Measurements from ENCODE around the gene CHIT1. TPM values are rescaled to one million over a fixed set of nuclear protein-coding genes. Genes with fewer than 3 reads are reported as not detected.

CHIT1 gene
- total and polyA plus RNA-seq, 4 donors, result 0.56 to 16.4 (median 1.7) TPM

DNA sequence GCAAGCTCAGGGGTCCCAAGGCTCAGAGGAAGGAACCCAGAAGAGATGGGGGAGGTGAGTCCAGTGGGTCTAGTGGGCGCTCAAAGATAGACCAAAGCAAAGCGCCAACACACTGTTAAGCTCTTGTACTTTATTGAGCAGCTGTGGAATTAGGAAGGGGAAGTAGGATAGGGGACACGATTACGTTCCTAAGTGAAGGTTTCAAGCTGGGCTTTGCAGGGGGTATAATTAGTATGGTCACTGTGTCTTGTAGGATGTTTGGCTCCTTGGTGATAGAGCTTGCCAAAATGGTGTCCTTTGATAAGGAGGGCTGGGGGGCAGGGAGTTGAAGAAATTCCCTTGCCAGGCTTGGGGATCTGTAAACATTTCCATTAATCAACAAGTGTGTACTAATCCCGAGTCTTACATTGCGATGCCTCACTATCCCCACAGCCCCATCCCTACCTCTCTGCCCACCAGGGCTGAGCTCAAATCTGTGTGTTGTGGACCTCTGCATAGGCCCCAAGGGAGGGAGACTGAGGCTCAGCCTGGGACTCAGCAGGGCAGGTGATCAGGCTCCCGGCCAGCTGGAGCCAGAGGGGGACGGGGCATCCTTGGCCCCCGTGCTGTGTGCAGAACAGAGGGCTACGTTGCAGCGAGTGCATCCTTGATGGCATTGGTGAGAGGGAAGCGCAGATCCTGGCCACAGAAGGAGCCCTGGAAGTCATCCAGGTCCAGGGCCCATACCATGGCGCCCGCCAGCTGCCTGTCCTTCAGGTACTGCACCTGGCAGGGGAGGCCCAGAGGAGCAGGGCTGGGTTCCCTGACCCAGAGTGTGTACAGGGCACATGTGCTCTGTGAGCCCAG lies 50.4 kb downstream of the CHIT1 start:
- ATAC-seq (ENCODE audit: low FRiP score) (no peak), DNase-seq (peak in 1 of 2 donors; percentile 68)
- no peak overlapping the region for H3K4me3 ChIP-seq (ENCODE audit: low read length in 2 of 2)
- no peak overlapping the region for H3K27ac ChIP-seq (ENCODE audit: low read depth in 1 of 2, low read length in 2 of 2)
- 95% methylated on average over 14 of the region's 14 CpGs for WGBS, 2 donors
- intact Hi-C loops (cut with DNase I), result no loop called here
- H3K9me3 ChIP-seq (ENCODE audit: control insufficient read depth, low read length), result no peaks in the 10 kb centered on the region
- no peaks in the 10 kb centered on the region for H3K27me3 ChIP-seq (ENCODE audit: control insufficient read depth in 1 of 2, insufficient read depth in 2 of 2, low read length in 1 of 2)
- no peaks in the 10 kb centered on the region for H3K4me1 ChIP-seq (ENCODE audit: control insufficient read depth in 1 of 2, insufficient read depth in 2 of 2, low read length in 2 of 2)
- H3K36me3 ChIP-seq (ENCODE audit: control insufficient read depth in 1 of 2, insufficient read depth in 2 of 2, low read length in 1 of 2), result no peaks in the 10 kb centered on the region

DNA sequence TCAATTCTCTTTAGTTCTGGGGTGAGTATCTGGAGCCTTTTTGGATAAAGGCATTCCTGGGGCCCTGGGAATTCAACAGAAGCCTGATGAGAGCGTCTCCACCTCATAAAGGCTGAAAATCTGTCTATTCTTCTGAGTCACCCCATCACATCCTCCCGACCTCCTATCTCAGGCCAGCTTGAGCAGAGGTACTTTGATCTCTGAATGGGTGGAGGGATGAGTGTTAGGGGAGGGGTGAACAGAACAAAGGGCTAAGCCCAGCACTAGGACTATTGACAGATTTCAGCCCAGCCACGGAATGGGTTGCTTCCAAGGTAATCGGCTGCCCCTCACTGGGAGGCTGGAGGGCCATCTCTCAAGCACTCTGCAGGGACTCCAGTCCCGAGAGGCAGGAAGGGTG lies 51.4 kb downstream of the CHIT1 start:
- H3K27ac ChIP-seq (ENCODE audit: low read depth in 1 of 2, low read length in 2 of 2), result no peak overlapping the region
- H3K27me3 ChIP-seq (ENCODE audit: control insufficient read depth in 1 of 2, insufficient read depth in 2 of 2, low read length in 1 of 2), result no peaks in the 10 kb centered on the region
- H3K4me3 ChIP-seq (ENCODE audit: low read length in 2 of 2), result no peak overlapping the region
- intact Hi-C loops (cut with DNase I), result no loop called here
- no peak for ATAC-seq (ENCODE audit: low FRiP score)
- no peaks in the 10 kb centered on the region for H3K9me3 ChIP-seq (ENCODE audit: control insufficient read depth, low read length)
- no peaks in the 10 kb centered on the region for H3K36me3 ChIP-seq (ENCODE audit: control insufficient read depth in 1 of 2, insufficient read depth in 2 of 2, low read length in 1 of 2)
- peak in 1 of 2 donors; percentile 36 for DNase-seq
- WGBS, 2 donors, result 82 to 86% methylated on average over 5 of the region's 5 CpGs
- no peaks in the 10 kb centered on the region for H3K4me1 ChIP-seq (ENCODE audit: control insufficient read depth in 1 of 2, insufficient read depth in 2 of 2, low read length in 2 of 2)

DNA sequence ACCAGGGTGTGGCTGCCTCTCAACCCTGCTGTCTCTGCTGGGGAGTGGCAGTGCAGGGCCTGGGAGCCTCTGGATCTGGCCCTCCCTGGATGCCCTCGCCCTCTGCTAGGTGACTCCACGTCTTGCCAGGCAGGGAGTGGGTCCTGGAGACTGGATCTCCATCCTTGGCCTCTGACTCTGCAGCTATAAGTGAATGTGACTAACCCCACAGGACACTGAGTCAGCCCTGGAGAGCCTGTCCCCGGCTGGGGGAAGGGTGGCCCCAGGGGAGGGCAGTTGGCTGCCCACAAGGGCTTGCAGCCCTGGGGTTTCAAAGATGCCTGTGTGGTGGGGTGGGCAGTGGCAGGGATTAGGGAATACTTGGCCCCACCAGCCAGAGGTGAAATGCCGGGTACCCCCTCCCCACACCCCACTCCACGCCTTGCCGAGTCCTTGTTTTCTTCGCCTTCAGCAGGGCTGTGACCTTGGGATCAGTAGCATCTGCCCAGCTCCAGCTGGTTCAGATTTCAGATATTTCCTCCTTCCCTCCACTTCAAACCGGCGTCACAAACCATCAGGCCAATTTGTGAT lies 51.9 kb downstream of the CHIT1 start:
- no peak for ATAC-seq (ENCODE audit: low FRiP score)
- peak in 1 of 2 donors; percentile 79 for DNase-seq

DNA sequence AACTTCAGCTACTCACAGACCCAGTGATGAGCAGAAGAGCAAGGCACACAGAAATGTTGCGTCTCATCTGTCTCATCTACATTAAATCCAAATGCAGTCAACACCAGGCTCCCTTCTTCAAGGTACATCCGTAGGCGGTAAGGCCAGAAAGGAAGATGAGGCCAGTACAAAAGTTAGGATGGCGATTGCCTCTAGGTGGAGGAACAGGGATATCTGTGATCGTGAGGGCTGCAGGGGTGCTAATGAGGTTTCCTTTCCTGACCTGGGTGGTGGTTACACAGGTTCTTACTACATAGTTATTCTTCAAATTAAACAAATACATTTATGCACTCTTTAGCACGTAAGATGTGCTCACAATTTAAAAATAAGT lies 52.5 kb downstream of the CHIT1 start:
- 94% methylated on average over 6 of the region's 6 CpGs for WGBS, 2 donors
- intact Hi-C loops (cut with DNase I), result no loop called here
- no peak overlapping the region for H3K4me3 ChIP-seq (ENCODE audit: low read length in 2 of 2)

More for the DNA sequence above, 51.9 kb downstream of the CHIT1 start:
- Histone ChIP-seq H3K36me3 (ENCODE audit: control insufficient read depth in 1 of 2, insufficient read depth in 2 of 2, low read length in 1 of 2) (no peaks in the 10 kb centered on the region), H3K4me3 (ENCODE audit: low read length in 2 of 2) (no peak overlapping the region), H3K4me1 (ENCODE audit: control insufficient read depth in 1 of 2, insufficient read depth in 2 of 2, low read length in 2 of 2) (no peaks in the 10 kb centered on the region), H3K27me3 (ENCODE audit: control insufficient read depth in 1 of 2, insufficient read depth in 2 of 2, low read length in 1 of 2) (no peaks in the 10 kb centered on the region), H3K9me3 (ENCODE audit: control insufficient read depth, low read length) (no peaks in the 10 kb centered on the region), H3K27ac (ENCODE audit: low read depth in 1 of 2, low read length in 2 of 2) (no peak overlapping the region)
- intact Hi-C loops (cut with DNase I), result no loop called here
- 59% methylated on average over 9 of the region's 9 CpGs for WGBS, 2 donors

DNA sequence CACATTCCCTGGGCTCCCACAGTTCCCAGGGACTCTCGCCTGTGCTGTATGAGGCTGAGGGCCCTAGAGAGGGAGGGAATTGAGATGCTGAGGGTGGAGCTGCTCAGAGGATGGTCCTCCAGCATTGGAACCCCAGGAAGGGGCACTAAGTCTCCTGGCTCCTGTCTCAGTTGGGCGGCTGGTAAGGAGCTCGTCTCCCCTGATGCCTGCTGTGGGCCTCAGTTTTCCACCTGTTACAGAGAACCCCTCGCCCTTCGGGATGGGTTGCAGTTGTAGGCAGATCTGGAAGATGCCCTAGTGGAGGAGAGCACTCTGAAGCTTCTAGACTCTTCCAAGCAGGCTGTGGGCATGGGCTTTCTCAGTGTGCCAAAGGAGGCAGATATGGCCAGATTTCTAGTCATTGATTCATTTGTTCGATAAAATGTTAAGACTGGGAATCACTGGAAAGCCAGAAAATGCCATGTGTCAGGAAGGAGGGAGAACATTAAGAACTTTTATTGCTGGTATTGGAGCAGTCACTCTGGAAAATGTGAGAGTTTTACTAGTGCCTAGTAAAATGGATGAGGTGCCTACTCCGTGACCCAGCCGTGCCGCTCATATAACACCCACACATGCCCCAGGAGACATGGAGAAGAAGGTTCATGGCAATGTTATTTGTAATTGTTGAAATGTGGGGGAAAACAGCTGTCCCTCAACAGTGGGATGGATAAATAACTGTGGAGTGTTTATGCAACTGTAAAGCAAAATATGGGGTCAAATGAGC lies 53.0 kb downstream of the CHIT1 start:
- Histone ChIP-seq H3K9me3 (ENCODE audit: control insufficient read depth, low read length) (no peaks in the 10 kb centered on the region), H3K27me3 (ENCODE audit: control insufficient read depth in 1 of 2, insufficient read depth in 2 of 2, low read length in 1 of 2) (no peaks in the 10 kb centered on the region), H3K4me3 (ENCODE audit: low read length in 2 of 2) (no peak overlapping the region), H3K4me1 (ENCODE audit: control insufficient read depth in 1 of 2, insufficient read depth in 2 of 2, low read length in 2 of 2) (no peaks in the 10 kb centered on the region), H3K36me3 (ENCODE audit: control insufficient read depth in 1 of 2, insufficient read depth in 2 of 2, low read length in 1 of 2) (no peaks in the 10 kb centered on the region), H3K27ac (ENCODE audit: low read depth in 1 of 2, low read length in 2 of 2) (no peak overlapping the region)
- ATAC-seq (ENCODE audit: low FRiP score) (no peak), DNase-seq (peak in 1 of 2 donors; percentile 63)
- intact Hi-C loops (cut with DNase I), result no loop called here
- WGBS, 2 donors, result 87 to 95% methylated on average over 9 of the region's 9 CpGs

More for the DNA sequence above, 52.5 kb downstream of the CHIT1 start:
- no peak overlapping the region for H3K27ac ChIP-seq (ENCODE audit: low read depth in 1 of 2, low read length in 2 of 2)
- H3K27me3 ChIP-seq (ENCODE audit: control insufficient read depth in 1 of 2, insufficient read depth in 2 of 2, low read length in 1 of 2), result no peaks in the 10 kb centered on the region
- DNase-seq (no peak), ATAC-seq (ENCODE audit: low FRiP score) (no peak)
- H3K36me3 ChIP-seq (ENCODE audit: control insufficient read depth in 1 of 2, insufficient read depth in 2 of 2, low read length in 1 of 2), result no peaks in the 10 kb centered on the region
- no peaks in the 10 kb centered on the region for H3K4me1 ChIP-seq (ENCODE audit: control insufficient read depth in 1 of 2, insufficient read depth in 2 of 2, low read length in 2 of 2)
- H3K9me3 ChIP-seq (ENCODE audit: control insufficient read depth, low read length), result no peaks in the 10 kb centered on the region

DNA sequence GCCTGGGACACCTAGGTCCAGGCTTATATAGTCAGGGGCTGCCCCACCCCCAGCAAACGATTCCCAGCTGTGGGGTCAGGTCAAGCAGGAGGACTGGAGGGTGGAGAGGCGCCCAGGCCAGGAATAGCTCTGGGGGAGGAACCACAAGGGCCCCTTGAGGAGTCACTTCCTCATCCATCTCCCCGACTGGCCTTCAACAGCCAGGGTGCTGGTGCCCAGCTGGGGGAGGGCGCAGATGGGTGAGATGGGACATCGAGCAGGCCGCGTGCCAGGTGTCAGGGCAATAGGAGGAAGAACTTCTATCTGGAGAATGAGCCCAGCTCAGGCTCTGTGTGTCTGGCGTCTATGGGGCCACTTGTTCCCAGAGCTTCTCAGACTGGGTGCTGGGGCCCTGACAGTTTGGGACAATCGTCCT lies 53.6 kb downstream of the CHIT1 start:
- DNase-seq, result peak; percentile 72 to 74
- intact Hi-C loops (cut with DNase I), result no loop called here
- H3K27me3 ChIP-seq (ENCODE audit: control insufficient read depth in 1 of 2, insufficient read depth in 2 of 2, low read length in 1 of 2), result no peaks in the 10 kb centered on the region
- no peak overlapping the region for H3K27ac ChIP-seq (ENCODE audit: low read depth in 1 of 2, low read length in 2 of 2)
- H3K4me3 ChIP-seq (ENCODE audit: low read length in 2 of 2), result no peak overlapping the region
- WGBS, 2 donors, result 82 to 84% methylated on average over 9 of the region's 9 CpGs
- no peaks in the 10 kb centered on the region for H3K9me3 ChIP-seq (ENCODE audit: control insufficient read depth, low read length)
- H3K4me1 ChIP-seq (ENCODE audit: control insufficient read depth in 1 of 2, insufficient read depth in 2 of 2, low read length in 2 of 2), result no peaks in the 10 kb centered on the region
- H3K36me3 ChIP-seq (ENCODE audit: control insufficient read depth in 1 of 2, insufficient read depth in 2 of 2, low read length in 1 of 2), result no peaks in the 10 kb centered on the region
- peak; percentile 23 for ATAC-seq (ENCODE audit: low FRiP score)

DNA sequence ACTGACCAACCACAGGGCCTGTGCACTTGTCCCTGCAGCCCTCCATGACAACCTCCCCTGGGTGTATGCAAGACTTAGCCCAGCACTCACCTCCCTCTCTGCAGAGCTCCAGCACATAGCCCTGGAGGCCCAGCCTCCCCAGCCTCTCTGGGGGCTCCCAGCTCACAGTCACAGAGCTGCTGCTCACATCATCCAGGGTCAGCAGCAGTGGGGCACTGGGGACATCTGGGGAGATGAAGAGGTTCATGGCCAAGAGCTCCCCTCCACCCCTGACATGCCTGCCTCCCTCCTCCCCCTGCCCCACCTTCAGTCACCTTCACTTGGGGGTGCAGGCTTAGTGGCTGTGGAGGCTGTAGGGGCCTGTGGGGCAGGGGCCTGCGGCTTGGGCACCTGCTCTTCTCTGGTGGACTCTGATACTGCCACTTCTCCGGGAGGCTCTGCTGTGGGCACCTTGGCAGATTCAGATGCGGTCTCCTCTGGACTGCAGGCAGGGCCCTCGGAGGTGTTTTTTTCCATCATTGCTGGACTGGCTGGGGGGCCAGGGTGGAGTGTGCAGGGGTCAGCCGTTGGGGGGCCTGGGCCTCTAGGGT lies 54.1 kb downstream of the CHIT1 start, which contains the start of gene MYBPH:
Gene MYBPH, minus strand, starts transcription at position 590 of the 590 bp plus-strand sequence. Its CDS starts 71 bp downstream, at position 519.
- WGBS, 2 donors, result 79 to 81% methylated on average over 5 of the region's 5 CpGs
- intact Hi-C loops (cut with DNase I), result no loop called here
- no peaks in the 10 kb centered on the region for H3K4me1 ChIP-seq (ENCODE audit: control insufficient read depth in 1 of 2, insufficient read depth in 2 of 2, low read length in 2 of 2)
- DNase-seq (peak in 1 of 2 donors; percentile 52), ATAC-seq (ENCODE audit: low FRiP score) (no peak)
- no peaks in the 10 kb centered on the region for H3K9me3 ChIP-seq (ENCODE audit: control insufficient read depth, low read length)
- no peaks in the 10 kb centered on the region for H3K36me3 ChIP-seq (ENCODE audit: control insufficient read depth in 1 of 2, insufficient read depth in 2 of 2, low read length in 1 of 2)
- no peak within 1 kb of the TSS for H3K27ac ChIP-seq (ENCODE audit: low read depth in 1 of 2, low read length in 2 of 2)
- no peak within 1 kb of the TSS for H3K4me3 ChIP-seq (ENCODE audit: low read length in 2 of 2)
- no peaks in the 10 kb centered on the region for H3K27me3 ChIP-seq (ENCODE audit: control insufficient read depth in 1 of 2, insufficient read depth in 2 of 2, low read length in 1 of 2)

DNA sequence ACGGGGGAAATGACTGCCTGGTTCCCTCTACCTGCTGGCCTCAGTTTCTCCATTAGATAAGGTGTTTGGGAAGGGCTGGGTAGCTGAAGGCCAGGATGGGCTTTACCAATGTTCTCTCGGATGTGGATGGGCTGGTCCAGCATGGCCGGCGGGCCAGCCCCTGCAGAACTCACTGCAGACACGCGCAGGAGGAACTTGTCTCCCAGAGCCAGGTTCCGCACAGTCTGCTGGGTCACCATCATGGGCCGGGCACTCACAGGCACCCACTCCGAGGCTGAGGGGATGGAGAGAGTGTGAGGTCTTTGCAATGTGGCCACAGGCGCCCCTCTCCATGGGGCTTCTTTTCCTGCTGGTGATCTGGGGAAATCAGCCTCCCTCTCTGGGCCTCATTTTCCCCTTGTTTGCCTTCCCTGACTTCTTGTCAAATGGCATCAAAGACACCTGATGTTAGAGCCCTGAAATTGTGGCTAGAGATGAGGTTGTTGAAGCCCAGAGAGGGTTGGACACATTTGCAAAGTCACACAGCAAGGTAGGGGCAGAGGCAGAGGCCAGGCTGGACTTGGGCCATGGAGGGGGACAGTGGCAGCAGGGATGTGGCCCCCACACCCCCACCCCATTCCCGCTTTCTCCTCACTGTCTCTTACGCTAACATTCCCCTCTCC lies 55.0 kb downstream of the CHIT1 start:
- intact Hi-C loops (cut with DNase I), result loop anchor here (5.0 kb wide), 2 partner anchors 132 to 137 kb away; no protein-coding TSS in a partner anchor

More for the DNA sequence above, 55.0 kb downstream of the CHIT1 start:
- WGBS, 2 donors, result 94 to 95% methylated on average over 12 of the region's 12 CpGs
- peak in 1 of 2 donors; percentile 59 for DNase-seq
- H3K9me3 ChIP-seq (ENCODE audit: control insufficient read depth, low read length), result no peaks in the 10 kb centered on the region
- no peak for ATAC-seq (ENCODE audit: low FRiP score)
- H3K36me3 ChIP-seq (ENCODE audit: control insufficient read depth in 1 of 2, insufficient read depth in 2 of 2, low read length in 1 of 2), result no peaks in the 10 kb centered on the region
- no peaks in the 10 kb centered on the region for H3K4me1 ChIP-seq (ENCODE audit: control insufficient read depth in 1 of 2, insufficient read depth in 2 of 2, low read length in 2 of 2)
- H3K27ac ChIP-seq (ENCODE audit: low read depth in 1 of 2, low read length in 2 of 2), result no peak overlapping the region
- no peak overlapping the region for H3K4me3 ChIP-seq (ENCODE audit: low read length in 2 of 2)
- no peaks in the 10 kb centered on the region for H3K27me3 ChIP-seq (ENCODE audit: control insufficient read depth in 1 of 2, insufficient read depth in 2 of 2, low read length in 1 of 2)

Data from aorta (tissue), 5 donors.